GM12873 (cell line): Measurements from ENCODE around the gene MYO19.

Experiments used
- TF ChIP-seq, protein P1 (sequence below): IDR thresholded peaks from 2 replicates; pipeline ENCODE4 v1.5.1; 2012; ENCODE audit warnings: low read depth, mild to moderate bottlenecking, moderate library complexity, low read length, control low read depth; ENCODE audit not compliant: insufficient read depth; ENCODE audit errors: missing control alignments

The MYO19 gene

GRCh38 chr17:36504156-36504545 is 30.5 kb downstream of the MYO19 start:
- TF ChIP-seq, protein P1, sequence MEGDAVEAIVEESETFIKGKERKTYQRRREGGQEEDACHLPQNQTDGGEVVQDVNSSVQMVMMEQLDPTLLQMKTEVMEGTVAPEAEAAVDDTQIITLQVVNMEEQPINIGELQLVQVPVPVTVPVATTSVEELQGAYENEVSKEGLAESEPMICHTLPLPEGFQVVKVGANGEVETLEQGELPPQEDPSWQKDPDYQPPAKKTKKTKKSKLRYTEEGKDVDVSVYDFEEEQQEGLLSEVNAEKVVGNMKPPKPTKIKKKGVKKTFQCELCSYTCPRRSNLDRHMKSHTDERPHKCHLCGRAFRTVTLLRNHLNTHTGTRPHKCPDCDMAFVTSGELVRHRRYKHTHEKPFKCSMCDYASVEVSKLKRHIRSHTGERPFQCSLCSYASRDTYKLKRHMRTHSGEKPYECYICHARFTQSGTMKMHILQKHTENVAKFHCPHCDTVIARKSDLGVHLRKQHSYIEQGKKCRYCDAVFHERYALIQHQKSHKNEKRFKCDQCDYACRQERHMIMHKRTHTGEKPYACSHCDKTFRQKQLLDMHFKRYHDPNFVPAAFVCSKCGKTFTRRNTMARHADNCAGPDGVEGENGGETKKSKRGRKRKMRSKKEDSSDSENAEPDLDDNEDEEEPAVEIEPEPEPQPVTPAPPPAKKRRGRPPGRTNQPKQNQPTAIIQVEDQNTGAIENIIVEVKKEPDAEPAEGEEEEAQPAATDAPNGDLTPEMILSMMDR: no peak

DNA sequence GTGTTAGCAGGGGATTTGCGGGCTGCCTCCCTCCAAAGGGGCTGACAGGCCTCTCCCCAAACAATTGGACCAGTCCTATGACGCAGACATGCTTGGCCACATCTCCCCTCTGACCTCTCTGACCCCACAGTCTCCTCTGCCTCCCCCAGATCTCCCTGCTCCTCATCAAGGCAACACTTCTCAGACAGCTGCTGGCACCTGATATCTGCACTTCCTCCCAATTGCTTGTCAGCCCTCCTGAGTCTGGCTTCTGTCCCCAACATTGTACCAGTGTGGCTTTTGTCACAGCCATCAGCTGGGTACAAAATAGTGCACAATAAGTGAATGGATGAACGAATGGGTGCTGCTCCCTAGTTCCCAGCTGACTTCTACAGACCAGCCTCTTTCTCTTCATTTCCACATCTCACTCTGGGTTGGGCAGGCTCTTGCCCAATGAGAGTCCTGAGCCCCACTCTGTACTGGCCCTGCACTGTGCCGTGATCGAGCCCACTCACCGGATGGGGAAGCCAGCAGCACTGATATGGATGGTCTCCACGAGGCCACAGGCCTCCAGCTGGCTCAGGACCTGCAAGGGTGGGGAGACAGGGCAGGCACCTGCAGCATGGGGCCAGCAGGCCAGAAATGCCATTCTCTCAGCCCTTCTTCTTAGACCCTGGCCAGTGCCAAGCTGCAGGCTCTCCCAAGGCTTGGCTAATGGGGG is 31.1 kb downstream of the MYO19 start:
- TF ChIP-seq, protein P1: no peak

- TF ChIP-seq, protein P1: no peak
Measured at GRCh38 chr17:36501963-36502362, 32.7 kb downstream of the MYO19 start.

DNA sequence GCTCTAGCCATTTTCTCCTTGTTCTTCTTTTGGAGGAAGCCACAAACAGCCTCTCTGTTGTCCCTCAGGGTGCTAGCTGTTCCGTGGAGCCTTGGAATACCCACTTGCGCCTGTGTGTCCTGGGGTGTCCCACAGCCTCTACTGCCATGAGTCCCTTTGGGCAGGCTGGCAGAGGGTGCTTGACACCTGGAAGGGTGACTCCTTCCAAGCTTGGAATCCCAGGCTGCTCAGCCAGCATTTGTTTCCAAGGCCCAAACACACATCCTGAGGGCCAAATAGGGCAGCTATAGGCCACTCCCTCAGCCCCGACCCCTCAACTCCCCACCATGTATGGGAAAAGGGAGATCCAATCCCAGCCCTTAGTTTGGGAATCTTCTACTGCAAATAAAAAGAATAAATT is 33.3 kb downstream of the MYO19 start:
- TF ChIP-seq, protein P1: no peak

- TF ChIP-seq, protein P1: no peak
Measured at GRCh38 chr17:36500745-36501225, 33.9 kb downstream of the MYO19 start.

DNA sequence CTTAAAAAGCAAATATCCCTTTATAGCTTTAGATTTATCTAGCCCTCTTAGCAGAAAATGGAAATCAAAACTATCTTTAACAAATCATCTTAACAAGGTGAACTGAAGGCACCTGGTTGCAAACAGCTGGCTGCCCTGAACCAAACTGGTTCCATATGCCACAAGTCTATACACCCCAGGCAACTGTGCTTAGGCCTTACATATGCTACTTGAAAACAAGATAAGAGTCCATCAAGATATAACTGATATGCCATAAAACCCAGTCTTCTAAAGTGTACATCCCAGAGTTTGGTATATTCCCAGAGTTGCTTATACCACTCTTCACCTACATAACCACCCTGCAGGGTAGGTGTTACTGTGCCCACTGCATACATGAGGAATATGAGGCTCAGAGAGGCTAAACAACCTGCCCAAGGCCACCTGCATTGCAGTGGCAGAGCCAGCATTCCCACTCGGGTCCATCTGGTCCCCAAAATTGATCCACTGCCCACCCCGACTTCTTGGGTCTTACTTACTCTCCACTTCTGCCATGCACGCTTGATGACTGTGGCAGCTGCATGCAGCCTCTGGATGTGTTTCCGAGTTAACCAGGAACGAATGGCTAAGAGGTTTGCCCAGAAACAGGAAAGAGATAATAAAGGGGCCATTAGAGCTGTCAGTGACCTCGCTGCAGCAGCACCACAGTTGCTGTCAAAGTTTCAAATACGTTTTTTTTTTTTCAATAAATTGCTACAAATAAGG is 35.9 kb downstream of the MYO19 start:
- TF ChIP-seq, protein P1: no peak

DNA sequence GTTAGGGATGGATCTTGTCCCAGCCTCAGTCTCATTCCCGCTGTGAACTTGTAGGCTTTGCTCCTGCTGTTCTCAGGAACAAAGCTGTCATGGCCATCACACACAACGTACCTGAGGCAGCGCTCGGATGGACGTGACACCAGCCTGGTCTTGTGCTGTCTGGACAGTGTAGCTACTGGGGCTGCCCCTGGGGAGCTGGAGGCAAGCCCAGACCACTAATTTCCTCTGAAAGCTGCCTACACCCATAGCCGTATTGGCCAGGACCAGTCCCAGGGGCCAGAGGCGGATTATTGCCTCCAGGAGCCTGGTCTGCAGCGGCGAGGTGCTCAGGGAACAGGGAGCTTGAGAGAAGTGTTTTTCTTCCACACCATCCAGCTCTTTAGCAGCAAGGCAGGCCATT is 36.5 kb downstream of the MYO19 start:
- TF ChIP-seq, protein P1: no peak
